GM18508 (cell line): Measurements from ENCODE around the gene EGR1.
"Not testable (repeated sequence)": the region's sequence is repeated elsewhere in the genome, so short reads cannot be mapped to it uniquely, and the experiment has no call there.

Experiments used
- ATAC-seq: cut with Tn5 transposase; IDR thresholded peaks from one replicate; pipeline ENCODE4 v1.9.1; 2021; ENCODE audit warnings: moderate number of reproducible peaks; ENCODE audit not compliant: insufficient read depth, unreplicated experiment

Gene EGR1

DNA sequence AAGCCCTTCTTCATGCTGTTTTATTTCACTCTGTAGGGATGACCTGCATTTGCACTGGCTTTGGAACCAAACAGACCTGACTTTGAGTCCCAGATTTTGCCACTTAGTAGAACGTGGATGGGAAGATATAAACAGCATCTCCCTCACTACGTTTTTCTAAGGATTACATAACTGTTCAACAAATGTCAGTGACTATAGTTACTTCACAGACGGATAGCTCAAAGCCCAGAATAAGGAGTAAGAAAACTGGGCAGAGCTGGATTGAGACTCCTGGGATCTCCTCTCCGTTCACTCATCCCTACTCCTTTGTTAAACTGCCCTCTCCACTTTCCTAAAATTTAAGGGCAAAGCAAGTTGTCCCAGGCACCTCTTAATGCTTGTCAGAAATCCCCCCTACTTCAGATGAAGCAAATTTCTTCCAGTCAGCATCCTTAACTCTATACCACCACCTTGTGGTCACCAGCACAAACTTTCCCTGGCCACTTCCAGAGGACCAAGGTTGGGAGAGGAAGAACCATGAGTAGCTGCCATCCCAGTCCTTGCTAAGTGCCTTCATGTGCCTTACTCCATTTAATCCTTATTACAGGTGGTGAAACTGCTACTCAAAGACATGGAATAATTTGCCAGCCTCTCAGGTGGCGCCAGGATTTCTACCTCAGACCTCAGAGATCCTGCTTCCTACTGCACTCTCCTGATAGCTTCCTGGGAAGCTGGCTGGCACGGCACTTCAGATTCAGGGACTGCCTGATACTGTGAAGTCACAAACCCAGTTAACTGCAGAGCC, 38.4 kb downstream of the EGR1 start:
- ATAC-seq: no peak

DNA sequence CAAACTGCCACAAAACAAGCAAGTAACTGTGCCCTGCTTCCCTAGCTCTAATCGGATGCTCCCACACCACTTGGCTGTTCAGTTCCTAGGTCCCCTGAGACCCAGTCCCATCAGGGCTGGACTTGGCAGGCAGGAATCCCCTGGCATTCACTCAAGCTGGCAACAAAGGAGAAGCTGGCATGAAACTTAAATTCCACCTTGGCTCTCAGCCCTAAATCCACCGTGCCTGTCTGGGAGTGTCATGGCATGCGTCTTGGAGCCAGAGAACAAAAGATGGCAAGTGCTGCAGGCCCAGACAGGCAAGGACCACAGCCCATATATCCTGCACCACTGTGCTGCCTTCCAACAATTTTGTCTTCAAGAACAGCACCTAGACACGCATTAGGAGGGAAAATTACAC, 39.5 kb downstream of the EGR1 start:
- ATAC-seq: no peak

DNA sequence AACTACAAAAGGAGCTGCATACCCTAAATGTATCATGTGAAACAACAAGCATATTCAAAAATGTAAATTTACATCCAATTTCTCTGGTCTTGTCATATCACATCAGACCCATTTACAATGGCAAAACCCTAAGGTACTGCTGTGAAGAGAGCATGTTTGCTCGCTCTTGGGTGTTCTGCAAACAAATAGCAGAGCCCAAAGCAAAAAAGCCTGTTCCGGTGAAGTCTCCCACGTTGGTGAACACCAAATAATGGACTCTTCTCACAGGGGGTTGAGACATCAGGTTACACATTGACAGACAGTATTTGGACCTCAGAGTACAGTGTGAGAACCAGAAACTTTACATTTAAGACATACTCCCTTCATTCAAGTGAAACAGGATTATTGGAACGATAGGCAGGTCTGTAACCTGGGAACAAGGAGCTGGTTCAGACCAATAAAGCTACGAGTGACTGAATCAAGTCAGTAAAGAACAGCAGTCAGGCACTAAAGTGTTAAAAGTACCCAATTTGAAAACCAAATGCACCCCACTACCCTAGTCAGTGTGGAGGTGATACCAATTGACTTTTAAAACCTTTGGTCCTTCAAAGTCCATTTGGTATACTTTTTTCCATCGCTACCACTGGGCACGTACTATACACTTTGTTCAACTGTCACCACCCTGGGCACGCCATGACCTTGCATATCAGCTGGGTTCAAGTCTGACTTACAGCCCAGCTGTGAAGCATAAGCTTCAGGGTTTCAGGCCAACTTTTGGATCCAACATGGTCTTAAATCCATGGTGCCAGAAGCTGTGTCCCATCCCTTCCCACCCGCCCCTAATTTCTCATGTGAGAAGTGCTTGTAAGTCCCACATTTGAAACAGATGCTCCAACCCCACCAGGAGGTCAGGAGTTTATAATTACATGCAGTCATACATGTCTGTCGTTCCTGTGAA, 41.4 kb downstream of the EGR1 start:
- ATAC-seq: no peak

DNA sequence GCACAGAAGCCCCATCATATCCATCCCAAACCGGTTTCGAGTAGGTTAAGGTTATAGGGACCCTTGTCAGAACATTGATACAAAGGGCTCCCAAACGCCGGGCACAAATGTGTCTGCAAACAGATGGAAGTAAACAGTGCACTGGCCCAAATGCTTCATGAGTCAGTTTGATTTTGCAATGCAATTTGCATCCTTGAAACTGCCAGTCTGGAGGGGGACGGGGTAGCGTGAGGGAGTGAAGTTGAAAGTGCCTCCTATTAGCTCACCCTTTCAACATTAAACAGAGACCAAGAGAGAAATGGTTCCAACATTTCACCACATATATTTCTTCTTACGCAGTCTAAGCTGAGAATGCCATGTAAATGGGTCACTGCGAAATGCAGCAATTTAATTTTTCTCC, 42.2 kb downstream of the EGR1 start:
- not testable (repeated sequence) for ATAC-seq

DNA sequence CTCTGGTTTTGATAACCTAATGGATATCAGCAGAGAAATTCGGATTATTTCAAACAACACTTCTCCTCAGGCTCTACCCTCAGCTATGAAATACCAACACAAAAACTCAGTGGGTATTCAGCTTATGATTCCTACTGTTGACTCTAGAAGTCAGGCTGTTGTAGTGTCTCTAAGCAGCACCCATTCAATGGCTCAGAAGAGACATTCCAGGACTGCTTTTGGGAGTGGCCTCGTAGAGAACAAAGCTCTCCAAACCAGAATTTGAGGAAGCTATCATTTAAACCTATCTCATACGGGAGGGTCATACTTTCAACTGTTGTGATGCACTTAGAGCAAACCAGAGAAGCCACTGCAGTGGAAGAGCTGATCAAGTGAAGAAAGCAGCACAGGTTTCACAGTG, 43.7 kb downstream of the EGR1 start:
- no peak for ATAC-seq

DNA sequence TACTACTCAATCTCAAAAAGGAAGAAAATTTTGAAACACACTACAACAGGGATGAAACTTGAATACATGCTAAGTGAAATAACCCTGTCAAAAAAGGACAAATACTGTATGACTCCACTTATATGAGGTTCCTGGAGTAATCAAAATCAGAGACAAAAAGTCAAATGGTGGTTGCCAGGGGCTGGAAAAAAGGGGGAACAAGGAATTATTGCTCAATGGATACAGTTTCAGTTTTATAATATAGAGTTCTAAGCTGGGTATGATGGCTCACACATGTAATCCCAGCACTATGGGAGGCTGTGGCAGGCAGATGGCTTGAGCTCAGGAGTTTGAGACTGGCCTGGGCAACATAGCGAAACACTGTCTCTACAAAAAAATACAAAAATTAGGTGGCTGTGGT, 48.7 kb downstream of the EGR1 start:
- no peak for ATAC-seq

DNA sequence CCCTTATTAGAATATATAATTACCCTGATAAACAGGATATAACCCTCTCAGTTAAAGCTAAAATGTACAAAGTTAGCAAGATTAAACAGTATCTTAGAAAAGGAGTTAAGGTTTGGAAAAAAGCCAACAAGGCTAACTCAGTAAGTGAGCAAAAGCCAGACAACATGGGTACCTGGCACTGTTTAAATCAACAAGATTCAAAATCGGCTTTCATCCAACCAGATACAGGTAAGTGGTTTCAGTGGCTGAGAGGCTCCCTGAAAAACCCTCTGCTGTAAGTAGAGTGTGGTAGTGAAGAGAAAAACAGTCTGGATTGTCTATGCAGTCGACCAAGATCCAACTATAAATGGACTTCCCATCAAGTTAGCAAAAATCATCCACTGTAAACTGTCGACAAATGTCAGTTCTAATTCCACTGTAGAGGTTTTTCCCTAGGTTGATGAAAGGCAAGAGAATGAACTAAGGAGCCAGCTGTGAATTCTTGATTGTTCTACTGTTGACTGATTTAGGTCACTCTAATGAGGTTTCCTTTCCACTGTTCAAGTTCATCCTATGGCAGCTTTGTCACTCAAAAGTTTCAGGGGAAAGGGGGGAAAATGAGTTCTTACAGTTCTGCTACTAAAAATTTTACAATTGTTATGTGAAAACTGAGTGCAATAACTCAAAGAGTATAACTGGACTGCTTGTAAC, 50.4 kb downstream of the EGR1 start:
- ATAC-seq: no peak

DNA sequence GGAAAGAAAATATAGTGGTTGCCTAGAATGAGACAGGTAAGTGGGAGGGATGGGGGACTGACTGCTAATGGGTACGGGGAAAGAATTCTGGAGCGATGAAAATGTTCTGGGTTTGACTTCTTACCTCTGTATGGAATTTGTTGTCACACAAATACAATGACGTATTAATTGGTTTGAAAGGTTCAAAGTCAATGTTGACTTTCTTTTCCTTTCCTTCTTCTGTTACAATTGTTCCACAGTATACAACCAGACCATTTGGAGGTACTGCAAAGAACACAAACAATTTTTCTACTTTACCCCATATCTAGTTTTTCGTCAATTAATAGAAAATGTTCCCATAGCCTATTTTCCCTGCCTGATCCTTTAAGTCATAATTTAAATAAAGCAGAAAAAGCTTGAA, 52.2 kb downstream of the EGR1 start:
- no peak for ATAC-seq
